WTC11 (cell line): ENCODE data around the gene ITPR1. TPM values are rescaled to one million over a fixed set of nuclear protein-coding genes. Genes with fewer than 3 reads are reported as not detected.

ENCODE experiments used
- ATAC-seq: fragments of 200-7000 bp; cut with Tn5 transposase; 2 replicates; pipeline ENCODE4 v1.10.0; 2021; ENCODE audit warnings: mild to moderate bottlenecking, moderate library complexity
- CTCF ChIA-PET: fragments of 300-600 bp; sonication (Branson Sonifier 250); formaldehyde crosslinking; loops from one replicate; lab custom pipeline; 2021; ENCODE audit warnings: antibody characterized with exemption; lab: Charles Lee
- POLR2A ChIA-PET: fragments of 350-600 bp; sonication (Branson Sonifier 250); formaldehyde crosslinking; loops from one replicate; lab custom pipeline; 2021; ENCODE audit warnings: antibody characterized with exemption; lab: Charles Lee
- DNase-seq: peaks from one replicate; pipeline ENCODE4 v3.0.0; 2021; ENCODE audit warnings: low spot score
- H3K27ac Mint-ChIP-seq: 2 replicates; pipeline ENCODE4 v1.8.0; 2021; ENCODE audit warnings: mixed read lengths
- H3K27me3 Mint-ChIP-seq: 2 replicates; pipeline ENCODE4 v1.8.0; 2021; ENCODE audit warnings: low read depth, mild to moderate bottlenecking, moderate library complexity, mixed read lengths
- H3K36me3 Mint-ChIP-seq: 2 replicates; pipeline ENCODE4 v1.8.0; 2021; ENCODE audit warnings: mixed read lengths
- H3K4me1 Mint-ChIP-seq: 2 replicates; pipeline ENCODE4 v1.8.0; 2022; ENCODE audit warnings: mixed read lengths
- H3K4me3 Mint-ChIP-seq: 2 replicates; pipeline ENCODE4 v1.8.0; 2021; ENCODE audit warnings: mild to moderate bottlenecking, moderate library complexity, mixed read lengths
- H3K9me3 Mint-ChIP-seq: 2 replicates; pipeline ENCODE4 v1.8.0; 2021; ENCODE audit warnings: mixed read lengths
- FOXJ3 ChIP-seq: sonication (generic); formaldehyde crosslinking; IDR thresholded peaks from 2 replicates; pipeline ENCODE4 v1.9.0; 2021; ENCODE audit warnings: missing genetic modification reagents, mild to moderate bottlenecking, borderline replicate concordance
- GABPB1 ChIP-seq: sonication (generic); formaldehyde crosslinking; IDR thresholded peaks from 2 replicates; pipeline ENCODE4 v1.8.1; 2023; ENCODE audit warnings: mild to moderate bottlenecking, missing genetic modification reagents
- GRHL2 ChIP-seq: fragments of 250-450 bp; sonication (Bioruptor Pico); IDR thresholded peaks from 2 replicates; pipeline ENCODE4 v1.8.0; 2022; ENCODE audit warnings: mild to moderate bottlenecking, moderate library complexity; ENCODE audit not compliant: insufficient replicate concordance, severe bottlenecking
- IRF2 ChIP-seq: sonication (generic); formaldehyde crosslinking; IDR thresholded peaks from 2 replicates; pipeline ENCODE4 v1.8.0; 2022; ENCODE audit warnings: low read depth, missing genetic modification reagents, borderline replicate concordance
- JAZF1 ChIP-seq: fragments of 250-450 bp; sonication (Bioruptor Pico); IDR thresholded peaks from 2 replicates; pipeline ENCODE4 v1.9.0; 2021; ENCODE audit warnings: moderate library complexity, mild to moderate bottlenecking, inconsistent platforms
- KAT7 ChIP-seq: sonication (generic); formaldehyde crosslinking; IDR thresholded peaks from 2 replicates; pipeline ENCODE4 v1.8.1; 2023; ENCODE audit warnings: missing genetic modification reagents, mild to moderate bottlenecking, borderline replicate concordance
- MYBL2 ChIP-seq: sonication (generic); formaldehyde crosslinking; IDR thresholded peaks from 2 replicates; pipeline ENCODE4 v1.8.1; 2023; ENCODE audit warnings: mild to moderate bottlenecking, moderate library complexity, missing genetic modification reagents
- PRRX2 ChIP-seq: fragments of 250-450 bp; sonication (Bioruptor Pico); IDR thresholded peaks from 2 replicates; pipeline ENCODE4 v1.8.0; 2021; ENCODE audit warnings: mild to moderate bottlenecking
- RELA ChIP-seq: sonication (generic); formaldehyde crosslinking; IDR thresholded peaks from 2 replicates; pipeline ENCODE4 v1.8.1; 2022; ENCODE audit warnings: missing genetic modification reagents, mild to moderate bottlenecking, borderline replicate concordance
- SMAD4 ChIP-seq: sonication (generic); formaldehyde crosslinking; IDR thresholded peaks from 2 replicates; pipeline ENCODE4 v1.8.0; 2022; ENCODE audit warnings: mild to moderate bottlenecking, missing genetic modification reagents
- SOX15 ChIP-seq: fragments of 250-450 bp; sonication (Bioruptor Pico); IDR thresholded peaks from 2 replicates; pipeline ENCODE4 v1.9.0; 2021; ENCODE audit warnings: mild to moderate bottlenecking
- SP1 ChIP-seq: sonication (generic); formaldehyde crosslinking; conservative IDR thresholded peaks from 2 replicates; pipeline ENCODE4 v1.8.1; 2022; ENCODE audit warnings: missing genetic modification reagents
- TCF7 ChIP-seq: sonication (generic); formaldehyde crosslinking; IDR thresholded peaks from 2 replicates; pipeline ENCODE4 v1.8.0; 2022; ENCODE audit warnings: mild to moderate bottlenecking, low read depth, missing genetic modification reagents, moderate library complexity
- ZNF263 ChIP-seq: sonication (generic); formaldehyde crosslinking; IDR thresholded peaks from 2 replicates; pipeline ENCODE4 v1.8.1; 2022; ENCODE audit warnings: low read depth, mild to moderate bottlenecking, moderate library complexity, missing genetic modification reagents
- total RNA-seq: library from RNA; stranded (reverse); gene quantifications from 3 replicates; pipeline ENCODE4 v1.2.3, GENCODE V29; 2021
- TF ChIP-seq, protein P1 (sequence below): sonication (generic); formaldehyde crosslinking; IDR thresholded peaks from 2 replicates; pipeline ENCODE4 v1.8.1; 2022; ENCODE audit warnings: low read depth, missing genetic modification reagents, borderline replicate concordance
- TF ChIP-seq, protein P2 (sequence below): sonication (generic); formaldehyde crosslinking; IDR thresholded peaks from 2 replicates; pipeline ENCODE4 v1.8.1; 2023; ENCODE audit warnings: mild to moderate bottlenecking, missing genetic modification reagents, borderline replicate concordance
- TF ChIP-seq, protein P3 (sequence below): sonication (generic); formaldehyde crosslinking; IDR thresholded peaks from 2 replicates; pipeline ENCODE4 v1.8.1; 2023; ENCODE audit warnings: mild to moderate bottlenecking, missing genetic modification reagents
- TF ChIP-seq, protein P4 (sequence below): fragments of 200-600 bp; IDR thresholded peaks from 2 replicates; pipeline ENCODE4 v1.8.0; 2022; ENCODE audit warnings: antibody characterized with exemption
- TF ChIP-seq, protein P5 (sequence below): sonication (generic); formaldehyde crosslinking; IDR thresholded peaks from 2 replicates; pipeline ENCODE4 v1.8.0; 2022; ENCODE audit warnings: mild to moderate bottlenecking, missing genetic modification reagents
- TF ChIP-seq, protein P6 (sequence below): sonication (generic); formaldehyde crosslinking; IDR thresholded peaks from 2 replicates; pipeline ENCODE4 v1.8.1; 2023; ENCODE audit warnings: mild to moderate bottlenecking, missing genetic modification reagents
- TF ChIP-seq, protein P7 (sequence below): sonication (generic); formaldehyde crosslinking; IDR thresholded peaks from 2 replicates; pipeline ENCODE4 v1.8.1; 2023; ENCODE audit warnings: mild to moderate bottlenecking, missing genetic modification reagents, moderate library complexity
- TF ChIP-seq, protein P8 (sequence below): fragments of 250-450 bp; sonication (Bioruptor Pico); IDR thresholded peaks from 2 replicates; pipeline ENCODE4 v1.9.0; 2021; ENCODE audit warnings: mild to moderate bottlenecking

ITPR1 gene
- total RNA-seq, 1 experiment from 2014 or later, result 11.8 TPM

DNA sequence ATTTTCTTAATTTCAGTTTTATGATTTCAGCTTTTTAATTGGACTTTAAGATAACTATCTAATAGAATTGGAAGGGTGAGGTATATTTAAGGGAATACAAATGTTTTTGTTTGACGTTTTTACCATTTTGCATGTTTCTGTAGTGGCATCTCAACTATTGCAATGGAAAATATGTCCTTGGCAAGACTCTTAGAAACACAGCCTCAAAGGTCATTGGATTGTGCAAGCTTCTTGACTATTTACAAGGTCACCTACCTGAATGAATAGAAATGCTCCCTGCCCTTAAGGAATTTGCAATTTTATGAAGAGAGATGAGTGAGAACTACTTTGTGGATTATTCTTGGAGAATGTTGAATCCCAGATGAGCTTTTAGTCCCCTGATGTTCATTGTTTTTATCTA lies 43.1 kb downstream of the ITPR1 start (continued):
- TF ChIP-seq, protein P1, sequence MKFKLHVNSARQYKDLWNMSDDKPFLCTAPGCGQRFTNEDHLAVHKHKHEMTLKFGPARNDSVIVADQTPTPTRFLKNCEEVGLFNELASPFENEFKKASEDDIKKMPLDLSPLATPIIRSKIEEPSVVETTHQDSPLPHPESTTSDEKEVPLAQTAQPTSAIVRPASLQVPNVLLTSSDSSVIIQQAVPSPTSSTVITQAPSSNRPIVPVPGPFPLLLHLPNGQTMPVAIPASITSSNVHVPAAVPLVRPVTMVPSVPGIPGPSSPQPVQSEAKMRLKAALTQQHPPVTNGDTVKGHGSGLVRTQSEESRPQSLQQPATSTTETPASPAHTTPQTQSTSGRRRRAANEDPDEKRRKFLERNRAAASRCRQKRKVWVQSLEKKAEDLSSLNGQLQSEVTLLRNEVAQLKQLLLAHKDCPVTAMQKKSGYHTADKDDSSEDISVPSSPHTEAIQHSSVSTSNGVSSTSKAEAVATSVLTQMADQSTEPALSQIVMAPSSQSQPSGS (CRISPR knock-in tag), result no peak
- TF ChIP-seq SP1 (no peak), RELA (no peak), JAZF1 (no peak)
- TF ChIP-seq, all 79 proteins: peak for 0

DNA sequence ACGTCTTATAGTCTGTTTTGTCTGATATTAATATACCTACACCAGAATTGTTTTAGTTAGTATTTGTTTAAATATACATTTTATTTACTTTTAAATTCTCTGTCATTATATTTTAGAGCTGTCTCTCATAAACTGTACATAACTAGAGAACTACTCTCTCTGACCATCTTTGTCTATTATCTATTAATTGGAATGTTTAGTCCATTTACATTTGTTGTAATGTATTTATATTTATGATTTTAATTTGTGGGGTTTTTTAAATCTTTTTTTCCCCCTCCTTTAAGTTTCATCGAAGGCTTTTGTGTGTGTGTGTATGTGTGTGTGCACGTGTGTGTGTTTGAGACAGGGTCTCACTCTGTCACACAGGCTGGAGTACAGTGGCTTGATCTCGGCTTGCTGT lies 47.1 kb downstream of the ITPR1 start:
- ChIA-PET CTCF (no interaction called here), POLR2A (no interaction called here)
- DNase-seq (no peak), ATAC-seq (no peak)
- no peak overlapping the region for H3K27ac Mint-ChIP-seq
- H3K4me3 Mint-ChIP-seq, result no peak overlapping the region
- H3K36me3 Mint-ChIP-seq, result peaks cover 17% of the 10 kb centered on the region
- H3K9me3 Mint-ChIP-seq, result peaks cover 30% of the 10 kb centered on the region
- no peak for TF ChIP-seq FOXJ3 (CRISPR knock-in tag)
- TF ChIP-seq, protein P2, sequence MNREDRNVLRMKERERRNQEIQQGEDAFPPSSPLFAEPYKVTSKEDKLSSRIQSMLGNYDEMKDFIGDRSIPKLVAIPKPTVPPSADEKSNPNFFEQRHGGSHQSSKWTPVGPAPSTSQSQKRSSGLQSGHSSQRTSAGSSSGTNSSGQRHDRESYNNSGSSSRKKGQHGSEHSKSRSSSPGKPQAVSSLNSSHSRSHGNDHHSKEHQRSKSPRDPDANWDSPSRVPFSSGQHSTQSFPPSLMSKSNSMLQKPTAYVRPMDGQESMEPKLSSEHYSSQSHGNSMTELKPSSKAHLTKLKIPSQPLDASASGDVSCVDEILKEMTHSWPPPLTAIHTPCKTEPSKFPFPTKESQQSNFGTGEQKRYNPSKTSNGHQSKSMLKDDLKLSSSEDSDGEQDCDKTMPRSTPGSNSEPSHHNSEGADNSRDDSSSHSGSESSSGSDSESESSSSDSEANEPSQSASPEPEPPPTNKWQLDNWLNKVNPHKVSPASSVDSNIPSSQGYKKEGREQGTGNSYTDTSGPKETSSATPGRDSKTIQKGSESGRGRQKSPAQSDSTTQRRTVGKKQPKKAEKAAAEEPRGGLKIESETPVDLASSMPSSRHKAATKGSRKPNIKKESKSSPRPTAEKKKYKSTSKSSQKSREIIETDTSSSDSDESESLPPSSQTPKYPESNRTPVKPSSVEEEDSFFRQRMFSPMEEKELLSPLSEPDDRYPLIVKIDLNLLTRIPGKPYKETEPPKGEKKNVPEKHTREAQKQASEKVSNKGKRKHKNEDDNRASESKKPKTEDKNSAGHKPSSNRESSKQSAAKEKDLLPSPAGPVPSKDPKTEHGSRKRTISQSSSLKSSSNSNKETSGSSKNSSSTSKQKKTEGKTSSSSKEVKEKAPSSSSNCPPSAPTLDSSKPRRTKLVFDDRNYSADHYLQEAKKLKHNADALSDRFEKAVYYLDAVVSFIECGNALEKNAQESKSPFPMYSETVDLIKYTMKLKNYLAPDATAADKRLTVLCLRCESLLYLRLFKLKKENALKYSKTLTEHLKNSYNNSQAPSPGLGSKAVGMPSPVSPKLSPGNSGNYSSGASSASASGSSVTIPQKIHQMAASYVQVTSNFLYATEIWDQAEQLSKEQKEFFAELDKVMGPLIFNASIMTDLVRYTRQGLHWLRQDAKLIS, result no peak
- no peak for TF ChIP-seq SOX15 (CRISPR knock-in tag)
- no peak for TF ChIP-seq KAT7 (CRISPR knock-in tag)
- TF ChIP-seq IRF2 (CRISPR knock-in tag), result no peak
- H3K27me3 Mint-ChIP-seq, result no peaks in the 10 kb centered on the region
- H3K4me1 Mint-ChIP-seq, result no peaks in the 10 kb centered on the region

DNA sequence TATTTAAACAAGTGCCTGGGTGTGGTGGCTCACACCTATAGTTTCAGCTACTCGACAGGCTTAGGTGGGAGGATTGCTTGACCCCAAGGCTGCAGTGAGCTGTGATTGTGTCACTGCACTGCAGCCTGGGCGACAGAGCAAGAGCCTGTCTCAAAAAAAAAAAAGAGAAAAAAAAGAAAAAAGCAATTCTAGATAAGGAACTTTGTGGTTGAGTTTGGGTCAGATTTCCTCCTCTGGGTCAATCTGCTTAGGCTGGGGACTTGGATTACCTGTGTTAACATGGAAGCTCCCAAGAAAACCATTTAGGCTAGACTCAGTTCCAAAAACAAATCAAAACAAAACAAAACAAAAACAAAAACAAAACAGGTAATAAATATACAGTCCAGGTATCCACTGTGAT lies 50.0 kb downstream of the ITPR1 start:
- DNase-seq, result no peak
- Mint-ChIP-seq H3K4me3 (no peak overlapping the region), H3K27ac (no peak overlapping the region), H3K4me1 (no peaks in the 10 kb centered on the region), H3K9me3 (peaks cover 16% of the 10 kb centered on the region), H3K36me3 (peaks cover 9% of the 10 kb centered on the region), H3K27me3 (no peaks in the 10 kb centered on the region)
- ChIA-PET POLR2A (no interaction called here), CTCF (interaction anchor here (1.1 to 1.3 kb wide), 2 partner anchors 123 to 192 kb away, joined by 3 read pairs; no protein-coding TSS in a partner anchor)
- ATAC-seq, result no peak
- TF ChIP-seq GABPB1 (no peak), GRHL2 (CRISPR knock-in tag) (no peak), KAT7 (CRISPR knock-in tag) (no peak), IRF2 (CRISPR knock-in tag) (no peak), SMAD4 (no peak), PRRX2 (CRISPR knock-in tag) (no peak), ZNF263 (CRISPR knock-in tag) (no peak), TCF7 (no peak), MYBL2 (no peak)
- TF ChIP-seq, protein P3, sequence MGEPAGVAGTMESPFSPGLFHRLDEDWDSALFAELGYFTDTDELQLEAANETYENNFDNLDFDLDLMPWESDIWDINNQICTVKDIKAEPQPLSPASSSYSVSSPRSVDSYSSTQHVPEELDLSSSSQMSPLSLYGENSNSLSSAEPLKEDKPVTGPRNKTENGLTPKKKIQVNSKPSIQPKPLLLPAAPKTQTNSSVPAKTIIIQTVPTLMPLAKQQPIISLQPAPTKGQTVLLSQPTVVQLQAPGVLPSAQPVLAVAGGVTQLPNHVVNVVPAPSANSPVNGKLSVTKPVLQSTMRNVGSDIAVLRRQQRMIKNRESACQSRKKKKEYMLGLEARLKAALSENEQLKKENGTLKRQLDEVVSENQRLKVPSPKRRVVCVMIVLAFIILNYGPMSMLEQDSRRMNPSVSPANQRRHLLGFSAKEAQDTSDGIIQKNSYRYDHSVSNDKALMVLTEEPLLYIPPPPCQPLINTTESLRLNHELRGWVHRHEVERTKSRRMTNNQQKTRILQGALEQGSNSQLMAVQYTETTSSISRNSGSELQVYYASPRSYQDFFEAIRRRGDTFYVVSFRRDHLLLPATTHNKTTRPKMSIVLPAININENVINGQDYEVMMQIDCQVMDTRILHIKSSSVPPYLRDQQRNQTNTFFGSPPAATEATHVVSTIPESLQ (CRISPR knock-in tag), result no peak
- TF ChIP-seq, protein P4, sequence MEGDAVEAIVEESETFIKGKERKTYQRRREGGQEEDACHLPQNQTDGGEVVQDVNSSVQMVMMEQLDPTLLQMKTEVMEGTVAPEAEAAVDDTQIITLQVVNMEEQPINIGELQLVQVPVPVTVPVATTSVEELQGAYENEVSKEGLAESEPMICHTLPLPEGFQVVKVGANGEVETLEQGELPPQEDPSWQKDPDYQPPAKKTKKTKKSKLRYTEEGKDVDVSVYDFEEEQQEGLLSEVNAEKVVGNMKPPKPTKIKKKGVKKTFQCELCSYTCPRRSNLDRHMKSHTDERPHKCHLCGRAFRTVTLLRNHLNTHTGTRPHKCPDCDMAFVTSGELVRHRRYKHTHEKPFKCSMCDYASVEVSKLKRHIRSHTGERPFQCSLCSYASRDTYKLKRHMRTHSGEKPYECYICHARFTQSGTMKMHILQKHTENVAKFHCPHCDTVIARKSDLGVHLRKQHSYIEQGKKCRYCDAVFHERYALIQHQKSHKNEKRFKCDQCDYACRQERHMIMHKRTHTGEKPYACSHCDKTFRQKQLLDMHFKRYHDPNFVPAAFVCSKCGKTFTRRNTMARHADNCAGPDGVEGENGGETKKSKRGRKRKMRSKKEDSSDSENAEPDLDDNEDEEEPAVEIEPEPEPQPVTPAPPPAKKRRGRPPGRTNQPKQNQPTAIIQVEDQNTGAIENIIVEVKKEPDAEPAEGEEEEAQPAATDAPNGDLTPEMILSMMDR, result no peak
- TF ChIP-seq, protein P5, sequence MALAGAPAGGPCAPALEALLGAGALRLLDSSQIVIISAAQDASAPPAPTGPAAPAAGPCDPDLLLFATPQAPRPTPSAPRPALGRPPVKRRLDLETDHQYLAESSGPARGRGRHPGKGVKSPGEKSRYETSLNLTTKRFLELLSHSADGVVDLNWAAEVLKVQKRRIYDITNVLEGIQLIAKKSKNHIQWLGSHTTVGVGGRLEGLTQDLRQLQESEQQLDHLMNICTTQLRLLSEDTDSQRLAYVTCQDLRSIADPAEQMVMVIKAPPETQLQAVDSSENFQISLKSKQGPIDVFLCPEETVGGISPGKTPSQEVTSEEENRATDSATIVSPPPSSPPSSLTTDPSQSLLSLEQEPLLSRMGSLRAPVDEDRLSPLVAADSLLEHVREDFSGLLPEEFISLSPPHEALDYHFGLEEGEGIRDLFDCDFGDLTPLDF (CRISPR knock-in tag), result no peak
- TF ChIP-seq, protein P6, sequence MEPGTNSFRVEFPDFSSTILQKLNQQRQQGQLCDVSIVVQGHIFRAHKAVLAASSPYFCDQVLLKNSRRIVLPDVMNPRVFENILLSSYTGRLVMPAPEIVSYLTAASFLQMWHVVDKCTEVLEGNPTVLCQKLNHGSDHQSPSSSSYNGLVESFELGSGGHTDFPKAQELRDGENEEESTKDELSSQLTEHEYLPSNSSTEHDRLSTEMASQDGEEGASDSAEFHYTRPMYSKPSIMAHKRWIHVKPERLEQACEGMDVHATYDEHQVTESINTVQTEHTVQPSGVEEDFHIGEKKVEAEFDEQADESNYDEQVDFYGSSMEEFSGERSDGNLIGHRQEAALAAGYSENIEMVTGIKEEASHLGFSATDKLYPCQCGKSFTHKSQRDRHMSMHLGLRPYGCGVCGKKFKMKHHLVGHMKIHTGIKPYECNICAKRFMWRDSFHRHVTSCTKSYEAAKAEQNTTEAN (CRISPR knock-in tag), result no peak
- TF ChIP-seq, protein P7, sequence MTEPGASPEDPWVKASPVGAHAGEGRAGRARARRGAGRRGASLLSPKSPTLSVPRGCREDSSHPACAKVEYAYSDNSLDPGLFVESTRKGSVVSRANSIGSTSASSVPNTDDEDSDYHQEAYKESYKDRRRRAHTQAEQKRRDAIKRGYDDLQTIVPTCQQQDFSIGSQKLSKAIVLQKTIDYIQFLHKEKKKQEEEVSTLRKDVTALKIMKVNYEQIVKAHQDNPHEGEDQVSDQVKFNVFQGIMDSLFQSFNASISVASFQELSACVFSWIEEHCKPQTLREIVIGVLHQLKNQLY (CRISPR knock-in tag), result no peak
- TF ChIP-seq, protein P8, sequence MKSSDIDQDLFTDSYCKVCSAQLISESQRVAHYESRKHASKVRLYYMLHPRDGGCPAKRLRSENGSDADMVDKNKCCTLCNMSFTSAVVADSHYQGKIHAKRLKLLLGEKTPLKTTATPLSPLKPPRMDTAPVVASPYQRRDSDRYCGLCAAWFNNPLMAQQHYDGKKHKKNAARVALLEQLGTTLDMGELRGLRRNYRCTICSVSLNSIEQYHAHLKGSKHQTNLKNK (CRISPR knock-in tag), result no peak
